ENCODE measurements around the gene TMEM81.

DNA sequence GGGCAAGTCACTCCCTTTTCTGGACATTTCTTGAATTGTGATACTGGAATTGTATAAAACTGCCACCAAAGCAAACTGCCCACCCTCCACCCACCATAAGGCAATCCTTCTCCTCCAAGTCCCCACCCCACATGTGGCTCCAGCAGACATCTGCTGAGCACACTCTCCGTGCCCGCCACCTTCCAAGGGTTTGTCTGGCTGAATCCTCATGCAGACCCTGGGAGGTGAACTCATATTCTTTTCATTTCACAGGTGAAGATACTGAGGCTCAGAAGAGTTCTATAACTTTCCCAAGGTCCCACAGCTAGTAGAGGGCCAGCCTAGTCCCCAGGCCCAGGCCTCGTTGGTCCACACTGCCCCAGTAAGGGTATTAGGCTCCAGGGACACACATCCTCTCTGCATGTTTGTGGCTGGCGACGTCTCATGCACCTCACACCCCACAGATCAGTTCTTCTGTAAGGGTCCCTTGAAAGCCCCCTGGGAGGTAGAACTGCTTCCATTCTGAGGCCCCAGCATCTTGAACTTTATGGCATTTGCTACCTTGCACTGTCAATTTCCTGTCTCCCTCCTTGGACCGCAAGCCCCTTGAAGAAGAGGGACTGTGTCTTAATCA lies 27.2 kb downstream of the TMEM81 start:
- TF ChIP-seq EZH2 (IDR thresholded peaks at IDR 0.05; ENCODE audit: borderline replicate concordance, low read depth, low read length, severe bottlenecking) = no peak
- TF ChIP-seq, protein P1, sequence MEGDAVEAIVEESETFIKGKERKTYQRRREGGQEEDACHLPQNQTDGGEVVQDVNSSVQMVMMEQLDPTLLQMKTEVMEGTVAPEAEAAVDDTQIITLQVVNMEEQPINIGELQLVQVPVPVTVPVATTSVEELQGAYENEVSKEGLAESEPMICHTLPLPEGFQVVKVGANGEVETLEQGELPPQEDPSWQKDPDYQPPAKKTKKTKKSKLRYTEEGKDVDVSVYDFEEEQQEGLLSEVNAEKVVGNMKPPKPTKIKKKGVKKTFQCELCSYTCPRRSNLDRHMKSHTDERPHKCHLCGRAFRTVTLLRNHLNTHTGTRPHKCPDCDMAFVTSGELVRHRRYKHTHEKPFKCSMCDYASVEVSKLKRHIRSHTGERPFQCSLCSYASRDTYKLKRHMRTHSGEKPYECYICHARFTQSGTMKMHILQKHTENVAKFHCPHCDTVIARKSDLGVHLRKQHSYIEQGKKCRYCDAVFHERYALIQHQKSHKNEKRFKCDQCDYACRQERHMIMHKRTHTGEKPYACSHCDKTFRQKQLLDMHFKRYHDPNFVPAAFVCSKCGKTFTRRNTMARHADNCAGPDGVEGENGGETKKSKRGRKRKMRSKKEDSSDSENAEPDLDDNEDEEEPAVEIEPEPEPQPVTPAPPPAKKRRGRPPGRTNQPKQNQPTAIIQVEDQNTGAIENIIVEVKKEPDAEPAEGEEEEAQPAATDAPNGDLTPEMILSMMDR (IDR thresholded peaks at IDR 0.05; ENCODE audit: borderline replicate concordance, extremely low read depth, low read length, poor library complexity, severe bottlenecking) = no peak
